Osteocyte (in vitro differentiated cells): ENCODE data around the gene CDC42EP4. TPM values are rescaled to one million over a fixed set of nuclear protein-coding genes. Genes with fewer than 3 reads are reported as not detected.
"Not testable (repeated sequence)": the region's sequence is repeated elsewhere in the genome, so short reads cannot be mapped to it uniquely, and the experiment has no call there.

Experiments used
- DNase-seq: peaks from one replicate; pipeline ENCODE4 v3.0.0; 2021; ENCODE audit warnings: mixed read lengths; ENCODE audit not compliant: unreplicated experiment; ENCODE audit errors: extremely low spot score
- H3K27ac Mint-ChIP-seq: one replicate; pipeline ENCODE4 v1.8.0; 2021; ENCODE audit warnings: mild to moderate bottlenecking, mixed read lengths; ENCODE audit not compliant: unreplicated experiment
- H3K27me3 Mint-ChIP-seq: one replicate; pipeline ENCODE4 v1.8.0; 2021; ENCODE audit warnings: mixed read lengths; ENCODE audit not compliant: unreplicated experiment
- H3K36me3 Mint-ChIP-seq: one replicate; pipeline ENCODE4 v1.8.0; 2021; ENCODE audit warnings: mixed read lengths; ENCODE audit not compliant: unreplicated experiment
- H3K4me1 Mint-ChIP-seq: one replicate; pipeline ENCODE4 v1.8.0; 2021; ENCODE audit warnings: mixed read lengths; ENCODE audit not compliant: unreplicated experiment
- H3K4me3 Mint-ChIP-seq: one replicate; pipeline ENCODE4 v1.8.0; 2021; ENCODE audit warnings: mild to moderate bottlenecking, moderate library complexity, mixed read lengths; ENCODE audit not compliant: unreplicated experiment
- H3K9me3 Mint-ChIP-seq: one replicate; pipeline ENCODE4 v1.8.0; 2021; ENCODE audit warnings: mixed read lengths; ENCODE audit not compliant: unreplicated experiment
- CTCF ChIP-seq: fragments of 200-600 bp; sonication (generic); IDR thresholded peaks from 2 replicates; pipeline ENCODE4 v1.5.0; 2021; ENCODE audit warnings: antibody characterized with exemption, mild to moderate bottlenecking, moderate library complexity
- total RNA-seq: library from RNA; stranded (reverse); gene quantifications from 2 replicates; pipeline ENCODE4 v1.2.1, GENCODE V29; 2021

CDC42EP4 gene
- total RNA-seq, 1 donor from 2014 or later = 32.0 TPM

- Mint-ChIP-seq H3K27ac (no peak overlapping the region), H3K36me3 (no peaks in the 10 kb centered on the region), H3K9me3 (no peaks in the 10 kb centered on the region), H3K4me1 (peaks cover 38% of the 10 kb centered on the region), H3K4me3 (no peak overlapping the region), H3K27me3 (no peaks in the 10 kb centered on the region)
- no peak for DNase-seq
- no peak for TF ChIP-seq CTCF
Measured at GRCh38 chr17:73315471-73315870, 3.7 kb upstream of the CDC42EP4 start.

GRCh38 chr17:73313526-73314127, 1.8 kb upstream of the CDC42EP4 start:
- no peak for DNase-seq

GRCh38 chr17:73312887-73313286, 1.1 kb upstream of the CDC42EP4 start:
- H3K9me3 Mint-ChIP-seq, DNase-seq, H3K27me3 Mint-ChIP-seq, H3K36me3 Mint-ChIP-seq, H3K4me3 Mint-ChIP-seq: not testable (repeated sequence)
- peaks cover 36% of the 10 kb centered on the region for H3K4me1 Mint-ChIP-seq
- peak overlapping the region; percentile 83 for H3K27ac Mint-ChIP-seq

More at GRCh38 chr17:73313526-73314127, 1.8 kb upstream of the CDC42EP4 start:
- H3K4me3 Mint-ChIP-seq = peak overlapping the region; percentile 32
- TF ChIP-seq CTCF = no peak
- H3K4me1 Mint-ChIP-seq = peaks cover 37% of the 10 kb centered on the region
- H3K9me3 Mint-ChIP-seq = no peaks in the 10 kb centered on the region
- H3K27me3 Mint-ChIP-seq = no peaks in the 10 kb centered on the region
- H3K27ac Mint-ChIP-seq = no peak overlapping the region
- no peaks in the 10 kb centered on the region for H3K36me3 Mint-ChIP-seq

- Mint-ChIP-seq H3K36me3 (no peaks in the 10 kb centered on the region), H3K27me3 (no peaks in the 10 kb centered on the region), H3K4me1 (peaks cover 36% of the 10 kb centered on the region), H3K9me3 (no peaks in the 10 kb centered on the region), H3K4me3 (peak overlapping the region; percentile 86), H3K27ac (peak overlapping the region; percentile 83)
- TF ChIP-seq CTCF = no peak
- no peak for DNase-seq
Measured at GRCh38 chr17:73311428-73311780, 397 bp downstream of the CDC42EP4 start.

GRCh38 chr17:73309727-73310596, 1.8 kb downstream of the CDC42EP4 start:
- no peak for DNase-seq
- no peaks in the 10 kb centered on the region for H3K27me3 Mint-ChIP-seq
- H3K27ac Mint-ChIP-seq = peak overlapping the region; percentile 99
- no peaks in the 10 kb centered on the region for H3K9me3 Mint-ChIP-seq
- no peaks in the 10 kb centered on the region for H3K36me3 Mint-ChIP-seq
- peak overlapping the region; percentile 86 for H3K4me3 Mint-ChIP-seq
- H3K4me1 Mint-ChIP-seq = peaks cover 47% of the 10 kb centered on the region
- no peak for TF ChIP-seq CTCF

- not testable (repeated sequence) for H3K27me3 Mint-ChIP-seq, DNase-seq, H3K36me3 Mint-ChIP-seq, H3K4me3 Mint-ChIP-seq, H3K9me3 Mint-ChIP-seq, H3K27ac Mint-ChIP-seq
- peaks cover 56% of the 10 kb centered on the region for H3K4me1 Mint-ChIP-seq
Measured at GRCh38 chr17:73308959-73309358, 2.8 kb downstream of the CDC42EP4 start.
